K562 (cell line): ENCODE measurements around the gene DLGAP5. TPM values are rescaled to one million over a fixed set of nuclear protein-coding genes. Genes with fewer than 3 reads are reported as not detected.

Source experiments
- CBFB ChIP-seq: sonication (generic); formaldehyde crosslinking; IDR thresholded peaks from 2 replicates; pipeline ENCODE4 v1.4.0; 2020; ENCODE audit warnings: mild to moderate bottlenecking, missing genetic modification reagents
- ESRRA ChIP-seq: fragments of 450-650 bp; IDR thresholded peaks from 2 replicates; pipeline ENCODE4 v1.6.1; 2014; ENCODE audit warnings: low read depth, mild to moderate bottlenecking, moderate library complexity, borderline replicate concordance
- FOSL1 ChIP-seq: fragments of 200-800 bp; sonication (Bioruptor generic); conservative IDR thresholded peaks from 2 replicates; pipeline ENCODE4 v1.6.1; 2016; ENCODE audit warnings: missing genetic modification characterization, missing compliant biosample characterization
- HNRNPK ChIP-seq: fragments of 200-400 bp; formaldehyde crosslinking; IDR thresholded peaks from one replicate; pipeline ENCODE4 v1.6.1; 2018; ENCODE audit warnings: mild to moderate bottlenecking, low read depth, low read length; ENCODE audit not compliant: poor library complexity, severe bottlenecking
- KLF13 ChIP-seq: fragments of 450-650 bp; IDR thresholded peaks from 2 replicates; pipeline ENCODE4 v1.6.1; 2016; ENCODE audit warnings: missing genetic modification characterization, low read depth, mild to moderate bottlenecking, missing compliant biosample characterization, moderate library complexity, borderline replicate concordance
- MAFF ChIP-seq: IDR thresholded peaks from 2 replicates; pipeline ENCODE4 v1.6.1; 2012; ENCODE audit warnings: low read length, improper control_type of control experiment
- MAZ ChIP-seq, 2 experiments: fragments of 450-650 bp in 1 of 2; sonication (generic) in 1 of 2; formaldehyde crosslinking; IDR thresholded peaks in 1 of 2; conservative IDR thresholded peaks in 1 of 2; 2 replicates each; pipeline versions ENCODE4 v1.4.0 to v1.5.0; 2020; ENCODE audit warnings: mild to moderate bottlenecking in 1 of 2, missing genetic modification reagents in 1 of 2
- PHF21A ChIP-seq: fragments of 450-650 bp; IDR thresholded peaks from 2 replicates; pipeline ENCODE4 v1.6.1; 2017; ENCODE audit warnings: low read depth, borderline replicate concordance
- POLR3G ChIP-seq: IDR thresholded peaks from 2 replicates; pipeline ENCODE4 v1.6.1; 2011; ENCODE audit not compliant: insufficient read length, insufficient replicate concordance; ENCODE audit errors: extremely low read depth
- RB1 ChIP-seq: fragments of 450-650 bp; IDR thresholded peaks from 2 replicates; pipeline ENCODE4 v1.6.1; 2017; ENCODE audit warnings: low read depth, mild to moderate bottlenecking
- RFX5 ChIP-seq: IDR thresholded peaks from 2 replicates; pipeline ENCODE4 v1.6.1; 2011; ENCODE audit warnings: low read depth, mild to moderate bottlenecking, improper control_type of control experiment, low read length
- SMAD3 ChIP-seq: fragments of 450-650 bp; formaldehyde crosslinking; conservative IDR thresholded peaks from 2 replicates; pipeline ENCODE4 v1.4.0; 2020; ENCODE audit warnings: mild to moderate bottlenecking
- TCF3 ChIP-seq: sonication (generic); formaldehyde crosslinking; IDR thresholded peaks from 2 replicates; pipeline ENCODE4 v1.4.0; 2020; ENCODE audit warnings: mild to moderate bottlenecking, missing genetic modification reagents
- TRIM24 ChIP-seq, 2 experiments: fragments of 450-650 bp; IDR thresholded peaks; 2 replicates each; pipeline ENCODE4 v1.6.1; 2016
- XRCC5 ChIP-seq: fragments of 200-400 bp; formaldehyde crosslinking; IDR thresholded peaks from 2 replicates; pipeline ENCODE4 v1.6.1; 2017; ENCODE audit warnings: low read depth, mild to moderate bottlenecking, low read length
- ZNF212 ChIP-seq: fragments of 450-650 bp; formaldehyde crosslinking; IDR thresholded peaks from 2 replicates; pipeline ENCODE4 v1.4.0; 2020; ENCODE audit warnings: mild to moderate bottlenecking
- ZNF3 ChIP-seq: fragments of 250-450 bp; sonication (Bioruptor Pico); IDR thresholded peaks from 2 replicates; pipeline ENCODE4 v1.5.0; 2021; ENCODE audit warnings: mild to moderate bottlenecking, moderate library complexity
- ZNF347 ChIP-seq: fragments of 450-650 bp; formaldehyde crosslinking; IDR thresholded peaks from 2 replicates; pipeline ENCODE4 v1.4.0; 2020; ENCODE audit warnings: low read depth, mild to moderate bottlenecking, moderate library complexity
- ZNF431 ChIP-seq: sonication (generic); formaldehyde crosslinking; IDR thresholded peaks from 2 replicates; pipeline ENCODE4 v1.8.0; 2022; ENCODE audit warnings: mild to moderate bottlenecking, missing genetic modification reagents
- polyA plus RNA-seq, 8 experiments: library from polyadenylated mRNA; depleted of rRNA in 4 of 8; stranded (reverse) in 5 of 8; unstranded in 3 of 8; fragments of >200 nt; fragmentation: Nextera tagmentation in 2 of 8; fragmentation: Illumina TruSeq in 1 of 8; extraction: Ambion mirVana in 2 of 8; extraction: Trizol in 1 of 8; gene quantifications; 2 replicates each; pipeline versions ENCODE4 v1.2.1 to v1.2.3, GENCODE V29; 2011 to 2014; ENCODE audit warnings: inconsistent platforms in 1 of 8, missing spikeins in 1 of 8
- total RNA-seq, 7 experiments: library from RNA; depleted of rRNA in 6 of 7; stranded (reverse); fragments of >200 nt in 6 of 7; fragmentation: Illumina TruSeq in 2 of 7; extraction: Trizol in 2 of 7; gene quantifications; 2 replicates each; pipeline versions ENCODE4 v1.2.1 to v1.2.3, GENCODE V29; 2011 to 2021; ENCODE audit warnings: low replicate concordance in 1 of 7
- TF ChIP-seq, protein P1 (sequence below), 3 experiments: fragments of 200-800 bp in 1 of 3; fragments of 250-450 bp in 1 of 3; fragments of 450-650 bp in 1 of 3; sonication (Bioruptor Pico) in 1 of 3; sonication (Bioruptor generic) in 1 of 3; formaldehyde crosslinking in 1 of 3; IDR thresholded peaks; 2 replicates each; pipeline versions ENCODE4 v1.6.1 to v1.8.0; 2016 to 2022; ENCODE audit warnings: mild to moderate bottlenecking in 2 of 3, missing genetic modification characterization in 2 of 3, missing compliant biosample characterization in 1 of 3, moderate library complexity in 1 of 3
- TF ChIP-seq, protein P2 (sequence below), 2 experiments: IDR thresholded peaks in 1 of 2; conservative IDR thresholded peaks in 1 of 2; 2 replicates each; pipeline ENCODE4 v1.6.1; 2016; ENCODE audit warnings: low read depth in 2 of 2, mild to moderate bottlenecking in 1 of 2, missing compliant biosample characterization in 1 of 2, missing genetic modification characterization in 1 of 2, moderate library complexity in 1 of 2
- TF ChIP-seq, protein P3 (sequence below): fragments of 250-450 bp; sonication (Bioruptor Pico); IDR thresholded peaks from 2 replicates; pipeline ENCODE4 v1.4.0; 2020; ENCODE audit warnings: borderline replicate concordance

The DLGAP5 gene
- total and polyA plus RNA-seq, 9 of the 15 experiments (the other 6 are each of a cell fraction or from before 2014, with no cell fraction given): 39.1 to 80.0 (median 59.9) TPM

DNA sequence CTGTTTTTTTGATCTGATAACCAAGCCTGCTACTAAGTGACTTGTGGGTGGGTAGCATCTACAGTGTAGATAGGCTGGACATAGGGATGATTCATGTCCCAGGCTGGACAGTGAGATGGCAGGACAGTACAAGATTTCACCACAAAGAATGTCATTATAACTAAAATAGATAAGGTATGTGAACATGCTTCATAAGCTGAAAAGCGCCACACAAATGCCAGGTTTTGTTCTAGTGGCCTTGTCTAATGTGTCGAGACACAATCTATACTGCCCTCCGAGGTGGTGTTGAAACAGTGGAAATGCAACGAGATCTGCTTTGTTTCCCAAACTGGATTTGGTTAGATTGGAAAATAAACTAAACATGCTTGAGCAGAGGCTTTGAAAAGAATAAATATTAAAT, 58.0 kb downstream of the DLGAP5 start (continued):
- no peak for TF ChIP-seq MAZ (CRISPR knock-in tag; conservative IDR thresholded peaks at IDR 0.05 in 1 of 2, IDR thresholded peaks at IDR 0.05 in 1 of 2)
- peak; percentile 73 for TF ChIP-seq FOSL1 (tag)
- TF ChIP-seq CBFB (CRISPR knock-in tag): no peak
- no peak for TF ChIP-seq PHF21A
- TF ChIP-seq TCF3 (CRISPR knock-in tag): no peak
- TF ChIP-seq RB1: no peak
- no peak for TF ChIP-seq TRIM24 (IDR thresholded peaks at IDR 0.05)
- no peak for TF ChIP-seq ESRRA
- no peak for TF ChIP-seq KLF13
- no peak for TF ChIP-seq ZNF3
- no peak for TF ChIP-seq ZNF431
- TF ChIP-seq, protein P1, sequence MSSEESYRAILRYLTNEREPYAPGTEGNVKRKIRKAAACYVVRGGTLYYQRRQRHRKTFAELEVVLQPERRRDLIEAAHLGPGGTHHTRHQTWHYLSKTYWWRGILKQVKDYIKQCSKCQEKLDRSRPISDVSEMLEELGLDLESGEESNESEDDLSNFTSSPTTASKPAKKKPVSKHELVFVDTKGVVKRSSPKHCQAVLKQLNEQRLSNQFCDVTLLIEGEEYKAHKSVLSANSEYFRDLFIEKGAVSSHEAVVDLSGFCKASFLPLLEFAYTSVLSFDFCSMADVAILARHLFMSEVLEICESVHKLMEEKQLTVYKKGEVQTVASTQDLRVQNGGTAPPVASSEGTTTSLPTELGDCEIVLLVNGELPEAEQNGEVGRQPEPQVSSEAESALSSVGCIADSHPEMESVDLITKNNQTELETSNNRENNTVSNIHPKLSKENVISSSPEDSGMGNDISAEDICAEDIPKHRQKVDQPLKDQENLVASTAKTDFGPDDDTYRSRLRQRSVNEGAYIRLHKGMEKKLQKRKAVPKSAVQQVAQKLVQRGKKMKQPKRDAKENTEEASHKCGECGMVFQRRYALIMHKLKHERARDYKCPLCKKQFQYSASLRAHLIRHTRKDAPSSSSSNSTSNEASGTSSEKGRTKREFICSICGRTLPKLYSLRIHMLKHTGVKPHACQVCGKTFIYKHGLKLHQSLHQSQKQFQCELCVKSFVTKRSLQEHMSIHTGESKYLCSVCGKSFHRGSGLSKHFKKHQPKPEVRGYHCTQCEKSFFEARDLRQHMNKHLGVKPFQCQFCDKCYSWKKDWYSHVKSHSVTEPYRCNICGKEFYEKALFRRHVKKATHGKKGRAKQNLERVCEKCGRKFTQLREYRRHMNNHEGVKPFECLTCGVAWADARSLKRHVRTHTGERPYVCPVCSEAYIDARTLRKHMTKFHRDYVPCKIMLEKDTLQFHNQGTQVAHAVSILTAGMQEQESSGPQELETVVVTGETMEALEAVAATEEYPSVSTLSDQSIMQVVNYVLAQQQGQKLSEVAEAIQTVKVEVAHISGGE (CRISPR knock-in tag; IDR thresholded peaks at IDR 0.05): no peak
- TF ChIP-seq XRCC5: no peak
- no peak for TF ChIP-seq RFX5
- no peak for TF ChIP-seq HNRNPK
- TF ChIP-seq, protein P2, sequence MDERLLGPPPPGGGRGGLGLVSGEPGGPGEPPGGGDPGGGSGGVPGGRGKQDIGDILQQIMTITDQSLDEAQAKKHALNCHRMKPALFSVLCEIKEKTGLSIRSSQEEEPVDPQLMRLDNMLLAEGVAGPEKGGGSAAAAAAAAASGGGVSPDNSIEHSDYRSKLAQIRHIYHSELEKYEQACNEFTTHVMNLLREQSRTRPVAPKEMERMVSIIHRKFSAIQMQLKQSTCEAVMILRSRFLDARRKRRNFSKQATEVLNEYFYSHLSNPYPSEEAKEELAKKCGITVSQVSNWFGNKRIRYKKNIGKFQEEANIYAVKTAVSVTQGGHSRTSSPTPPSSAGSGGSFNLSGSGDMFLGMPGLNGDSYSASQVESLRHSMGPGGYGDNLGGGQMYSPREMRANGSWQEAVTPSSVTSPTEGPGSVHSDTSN (CRISPR knock-in tag; IDR thresholded peaks at IDR 0.05; ENCODE audit: low read depth): no peak
- TF ChIP-seq, protein P2 (tag; conservative IDR thresholded peaks at IDR 0.05; ENCODE audit: low read depth): peak; percentile 56; the same call in 1 of the 2 replicates
- TF ChIP-seq ZNF212 (CRISPR knock-in tag): no peak
- no peak for TF ChIP-seq ZNF347 (CRISPR knock-in tag)
- TF ChIP-seq, protein P3, sequence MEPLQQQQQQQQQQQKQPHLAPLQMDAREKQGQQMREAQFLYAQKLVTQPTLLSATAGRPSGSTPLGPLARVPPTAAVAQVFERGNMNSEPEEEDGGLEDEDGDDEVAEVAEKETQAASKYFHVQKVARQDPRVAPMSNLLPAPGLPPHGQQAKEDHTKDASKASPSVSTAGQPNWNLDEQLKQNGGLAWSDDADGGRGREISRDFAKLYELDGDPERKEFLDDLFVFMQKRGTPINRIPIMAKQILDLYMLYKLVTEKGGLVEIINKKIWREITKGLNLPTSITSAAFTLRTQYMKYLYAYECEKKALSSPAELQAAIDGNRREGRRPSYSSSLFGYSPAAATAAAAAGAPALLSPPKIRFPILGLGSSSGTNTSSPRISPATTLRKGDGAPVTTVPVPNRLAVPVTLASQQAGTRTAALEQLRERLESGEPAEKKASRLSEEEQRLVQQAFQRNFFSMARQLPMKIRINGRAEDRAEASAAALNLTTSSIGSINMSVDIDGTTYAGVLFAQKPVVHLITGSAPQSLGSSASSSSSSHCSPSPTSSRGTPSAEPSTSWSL (CRISPR knock-in tag): no peak
- TF ChIP-seq MAFF: no peak
- TF ChIP-seq POLR3G: no peak
- no peak for TF ChIP-seq SMAD3 (CRISPR knock-in tag)
